HepG2 (cell line): Measurements from ENCODE around the gene BCO1. TPM values are rescaled to one million over a fixed set of nuclear protein-coding genes. Genes with fewer than 3 reads are reported as not detected.

Source experiments
- AKNA ChIP-seq: sonication (generic); formaldehyde crosslinking; IDR thresholded peaks from 2 replicates; pipeline ENCODE4 v1.4.0; 2020; ENCODE audit warnings: missing genetic modification reagents, borderline replicate concordance
- KDM3A ChIP-seq: IDR thresholded peaks from 2 replicates; pipeline ENCODE4 v1.6.1; 2018; ENCODE audit warnings: low read depth, missing compliant biosample characterization
- KDM5B ChIP-seq: sonication (generic); formaldehyde crosslinking; IDR thresholded peaks from 2 replicates; pipeline ENCODE4 v1.4.0; 2020; ENCODE audit warnings: missing genetic modification reagents, mild to moderate bottlenecking, borderline replicate concordance
- MAFK ChIP-seq, 2 experiments: IDR thresholded peaks in 1 of 2; conservative IDR thresholded peaks in 1 of 2; 2 replicates each; pipeline ENCODE4 v1.6.1; 2011; ENCODE audit warnings: improper control_type of control experiment in 2 of 2, low read length in 2 of 2
- MNT ChIP-seq: fragments of 450-650 bp; IDR thresholded peaks from 2 replicates; pipeline ENCODE4 v1.6.1; 2016
- POLR2AphosphoS5 ChIP-seq: IDR thresholded peaks from 2 replicates; pipeline ENCODE4 v1.6.1; 2012; ENCODE audit warnings: low read depth, low read length
- RARA ChIP-seq: IDR thresholded peaks from 2 replicates; pipeline ENCODE4 v1.6.1; 2016; ENCODE audit warnings: missing genetic modification reagents, missing compliant biosample characterization
- SCMH1 ChIP-seq: sonication (generic); formaldehyde crosslinking; IDR thresholded peaks from 2 replicates; pipeline ENCODE4 v1.9.0; 2021; ENCODE audit warnings: missing genetic modification reagents, mild to moderate bottlenecking, borderline replicate concordance
- SRF ChIP-seq: IDR thresholded peaks from 2 replicates; pipeline ENCODE4 v1.6.1; 2011; ENCODE audit warnings: mild to moderate bottlenecking, low read depth, low read length, moderate library complexity
- SSRP1 ChIP-seq: IDR thresholded peaks from 2 replicates; pipeline ENCODE4 v1.6.1; 2016; ENCODE audit warnings: control low read depth
- TCF7L2 ChIP-seq: IDR thresholded peaks from 2 replicates; pipeline ENCODE4 v1.6.1; 2011; ENCODE audit warnings: mild to moderate bottlenecking, low read depth, low read length, moderate library complexity
- TRIM22 ChIP-seq: fragments of 450-650 bp; IDR thresholded peaks from 2 replicates; pipeline ENCODE4 v1.6.1; 2017
- ZBTB7A ChIP-seq: sonication (generic); formaldehyde crosslinking; IDR thresholded peaks from 2 replicates; pipeline ENCODE4 v1.8.0; 2022; ENCODE audit warnings: mild to moderate bottlenecking, missing genetic modification reagents
- ZNF550 ChIP-seq: sonication (generic); formaldehyde crosslinking; IDR thresholded peaks from 2 replicates; pipeline ENCODE4 v1.4.0; 2020; ENCODE audit warnings: mild to moderate bottlenecking, missing genetic modification reagents, borderline replicate concordance
- polyA plus RNA-seq, 8 experiments: library from polyadenylated mRNA; depleted of rRNA in 3 of 8; stranded (reverse) in 7 of 8; unstranded in 1 of 8; fragments of >200 nt; fragmentation: Illumina TruSeq in 4 of 8; extraction: Trizol in 4 of 8; gene quantifications; 2 replicates each; pipeline versions ENCODE4 v1.2.1 to v1.2.3, GENCODE V29; 2011 to 2016; ENCODE audit warnings: low read depth in 4 of 8, missing spikeins in 1 of 8, mixed read lengths in 1 of 8; ENCODE audit not compliant: insufficient read depth in 1 of 8
- total RNA-seq, 5 experiments: library from RNA; depleted of rRNA; stranded (reverse); fragments of >200 nt; fragmentation: Illumina TruSeq; extraction: Trizol; gene quantifications; 2 replicates each; pipeline ENCODE4 v1.2.3, GENCODE V29; 2016; ENCODE audit warnings: low read depth in 1 of 5
- TF ChIP-seq, protein P1 (sequence below): sonication (generic); formaldehyde crosslinking; IDR thresholded peaks from 2 replicates; pipeline ENCODE4 v1.8.1; 2023; ENCODE audit warnings: mild to moderate bottlenecking, inconsistent platforms, moderate library complexity, missing genetic modification reagents, borderline replicate concordance
- TF ChIP-seq, protein P2 (sequence below): sonication (generic); formaldehyde crosslinking; IDR thresholded peaks from 2 replicates; pipeline ENCODE4 v1.4.0; 2020; ENCODE audit warnings: mild to moderate bottlenecking, missing genetic modification reagents
- TF ChIP-seq, protein P3 (sequence below): sonication (generic); formaldehyde crosslinking; IDR thresholded peaks from 2 replicates; pipeline ENCODE4 v1.5.0; 2020; ENCODE audit warnings: missing genetic modification reagents

Gene BCO1
- total and polyA plus RNA-seq, 2 of the 13 experiments (the other 11 are each of a cell fraction or from before 2014, with no cell fraction given), result 0.11 TPM; not detected in 1

- TF ChIP-seq AKNA (no peak), TCF7L2 (no peak), ZBTB7A (CRISPR knock-in tag) (no peak), TRIM22 (no peak), KDM5B (no peak; the same call in 1 of the 2 replicates), MAFK (conservative IDR thresholded peaks at IDR 0.05 in 1 of 2, IDR thresholded peaks at IDR 0.05 in 1 of 2; ENCODE audit: low read length in 2 of 2) (no peak), SRF (peak; percentile 77), MNT (peak; percentile 55), POLR2AphosphoS5 (peak; percentile 77), SSRP1 (CRISPR knock-in tag) (no peak), RARA (no peak), ZNF550 (CRISPR knock-in tag) (no peak), SCMH1 (no peak), KDM3A (CRISPR knock-in tag) (no peak)
- TF ChIP-seq, protein P1, sequence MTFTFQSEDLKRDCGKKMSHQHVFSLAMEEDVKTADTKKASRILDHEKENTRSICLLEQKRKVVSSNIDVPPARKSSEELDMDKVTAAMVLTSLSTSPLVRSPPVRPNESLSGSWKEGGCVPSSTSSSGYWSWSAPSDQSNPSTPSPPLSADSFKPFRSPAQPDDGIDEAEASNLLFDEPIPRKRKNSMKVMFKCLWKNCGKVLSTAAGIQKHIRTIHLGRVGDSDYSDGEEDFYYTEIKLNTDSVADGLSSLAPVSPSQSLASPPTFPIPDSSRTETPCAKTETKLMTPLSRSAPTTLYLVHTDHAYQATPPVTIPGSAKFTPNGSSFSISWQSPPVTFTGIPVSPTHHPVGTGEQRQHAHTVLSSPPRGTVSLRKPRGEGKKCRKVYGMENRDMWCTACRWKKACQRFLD, result peak; percentile 72
- TF ChIP-seq, protein P2, sequence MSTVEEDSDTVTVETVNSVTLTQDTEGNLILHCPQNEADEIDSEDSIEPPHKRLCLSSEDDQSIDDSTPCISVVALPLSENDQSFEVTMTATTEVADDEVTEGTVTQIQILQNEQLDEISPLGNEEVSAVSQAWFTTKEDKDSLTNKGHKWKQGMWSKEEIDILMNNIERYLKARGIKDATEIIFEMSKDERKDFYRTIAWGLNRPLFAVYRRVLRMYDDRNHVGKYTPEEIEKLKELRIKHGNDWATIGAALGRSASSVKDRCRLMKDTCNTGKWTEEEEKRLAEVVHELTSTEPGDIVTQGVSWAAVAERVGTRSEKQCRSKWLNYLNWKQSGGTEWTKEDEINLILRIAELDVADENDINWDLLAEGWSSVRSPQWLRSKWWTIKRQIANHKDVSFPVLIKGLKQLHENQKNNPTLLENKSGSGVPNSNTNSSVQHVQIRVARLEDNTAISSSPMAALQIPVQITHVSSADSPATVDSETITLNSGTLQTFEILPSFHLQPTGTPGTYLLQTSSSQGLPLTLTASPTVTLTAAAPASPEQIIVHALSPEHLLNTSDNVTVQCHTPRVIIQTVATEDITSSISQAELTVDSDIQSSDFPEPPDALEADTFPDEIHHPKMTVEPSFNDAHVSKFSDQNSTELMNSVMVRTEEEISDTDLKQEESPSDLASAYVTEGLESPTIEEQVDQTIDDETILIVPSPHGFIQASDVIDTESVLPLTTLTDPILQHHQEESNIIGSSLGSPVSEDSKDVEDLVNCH (CRISPR knock-in tag), result 0 out of 2 replicates have a peak, but pooled peaks have one; percentile 70
- TF ChIP-seq, protein P3, sequence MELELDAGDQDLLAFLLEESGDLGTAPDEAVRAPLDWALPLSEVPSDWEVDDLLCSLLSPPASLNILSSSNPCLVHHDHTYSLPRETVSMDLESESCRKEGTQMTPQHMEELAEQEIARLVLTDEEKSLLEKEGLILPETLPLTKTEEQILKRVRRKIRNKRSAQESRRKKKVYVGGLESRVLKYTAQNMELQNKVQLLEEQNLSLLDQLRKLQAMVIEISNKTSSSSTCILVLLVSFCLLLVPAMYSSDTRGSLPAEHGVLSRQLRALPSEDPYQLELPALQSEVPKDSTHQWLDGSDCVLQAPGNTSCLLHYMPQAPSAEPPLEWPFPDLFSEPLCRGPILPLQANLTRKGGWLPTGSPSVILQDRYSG (CRISPR knock-in tag), result no peak; the same call in 1 of the 2 replicates
Observed at GRCh38 chr16:81314603-81315270, 76.2 kb downstream of the BCO1 start, which contains the start of gene GAN (continued).
